Neural progenitor cell (in vitro differentiated cells): ENCODE results near the gene MEG3. TPM values are rescaled to one million over a fixed set of nuclear protein-coding genes. Genes with fewer than 3 reads are reported as not detected.
A peak's percentile ranks its signal among the peaks of the same experiment; 100 is the strongest.

Source experiments
- DNase-seq: peaks from one replicate; pipeline ENCODE4 v3.0.0-alpha.2; 2016; ENCODE audit warnings: low spot score
- H2AFZ ChIP-seq: fragments of 200-600 bp; sonication (generic); replicated peaks from 2 replicates; pipeline ENCODE4 v1.6.1; 2016; ENCODE audit warnings: antibody characterized with exemption
- H3F3A ChIP-seq: fragments of 200-600 bp; sonication (generic); 2 replicates; pipeline ENCODE4 v1.6.1; 2016; ENCODE audit warnings: antibody characterized with exemption, low read depth
- H3K27ac ChIP-seq: fragments of 200-600 bp; sonication (generic); 2 replicates; pipeline ENCODE4 v1.5.1; 2016; ENCODE audit warnings: mild to moderate bottlenecking
- H3K27me3 ChIP-seq: fragments of 200-600 bp; sonication (generic); 2 replicates; pipeline ENCODE4 v1.6.1; 2016; ENCODE audit warnings: mild to moderate bottlenecking, moderate library complexity
- H3K36me3 ChIP-seq: fragments of 200-600 bp; sonication (generic); 2 replicates; pipeline ENCODE4 v1.5.1; 2016
- H3K4me1 ChIP-seq: fragments of 200-600 bp; sonication (generic); 2 replicates; pipeline ENCODE4 v1.6.1; 2016; ENCODE audit warnings: mixed run types
- H3K4me2 ChIP-seq: fragments of 200-600 bp; sonication (generic); 2 replicates; pipeline ENCODE4 v1.6.1; 2016
- H3K4me3 ChIP-seq: fragments of 200-600 bp; sonication (generic); 2 replicates; pipeline ENCODE4 v1.5.1; 2016
- H3K79me2 ChIP-seq: fragments of 200-600 bp; sonication (generic); 2 replicates; pipeline ENCODE4 v1.6.1; 2016; ENCODE audit warnings: low read depth
- H3K9ac ChIP-seq: fragments of 200-600 bp; sonication (generic); 2 replicates; pipeline ENCODE4 v1.6.1; 2016
- H3K9me3 ChIP-seq: fragments of 200-600 bp; sonication (generic); 2 replicates; pipeline ENCODE4 v1.5.1; 2016; ENCODE audit warnings: low read depth
- H4K20me1 ChIP-seq: fragments of 200-600 bp; sonication (generic); 2 replicates; pipeline ENCODE4 v1.6.1; 2016; ENCODE audit warnings: low read depth
- H3K27ac Mint-ChIP-seq: 3 replicates; pipeline ENCODE4 v1.8.0; 2021; ENCODE audit warnings: mixed read lengths
- H3K27me3 Mint-ChIP-seq: 2 replicates; pipeline ENCODE4 v1.8.0; 2022; ENCODE audit warnings: low read depth, mild to moderate bottlenecking, inconsistent platforms, moderate library complexity, mixed read lengths; ENCODE audit not compliant: insufficient read depth
- H3K36me3 Mint-ChIP-seq: 3 replicates; pipeline ENCODE4 v1.8.0; 2021; ENCODE audit warnings: mixed read lengths
- H3K4me1 Mint-ChIP-seq: 3 replicates; pipeline ENCODE4 v1.8.0; 2021; ENCODE audit warnings: mixed read lengths
- H3K4me3 Mint-ChIP-seq: 3 replicates; pipeline ENCODE4 v1.8.0; 2021; ENCODE audit warnings: mild to moderate bottlenecking, moderate library complexity, mixed read lengths
- H3K9me3 Mint-ChIP-seq: 3 replicates; pipeline ENCODE4 v1.8.0; 2020; ENCODE audit warnings: mixed read lengths
- CTCF ChIP-seq: fragments of 200-600 bp; sonication (generic); IDR thresholded peaks from 2 replicates; pipeline ENCODE4 v1.5.1; 2017; ENCODE audit warnings: antibody characterized with exemption, mild to moderate bottlenecking
- EZH2 ChIP-seq: fragments of 200-600 bp; sonication (generic); IDR thresholded peaks from 2 replicates; pipeline ENCODE4 v1.6.1; 2017; ENCODE audit warnings: antibody characterized with exemption, mild to moderate bottlenecking, moderate library complexity
- EZH2phosphoT487 ChIP-seq: fragments of 200-600 bp; sonication (generic); IDR thresholded peaks from 2 replicates; pipeline ENCODE4 v1.6.1; 2017; ENCODE audit warnings: antibody characterized with exemption
- total RNA-seq: library from RNA; depleted of rRNA; stranded (reverse); fragments of >200 nt; gene quantifications from 2 replicates; pipeline ENCODE4 v1.2.3, GENCODE V29; 2015; ENCODE audit warnings: low replicate concordance

Gene MEG3
- total RNA-seq, 1 donor from 2014 or later = 10.6 TPM

GRCh38 chr14:100856056-100856950 is 30.4 kb downstream of the MEG3 start:
- Histone ChIP-seq H3K79me2 (no peaks in the 10 kb centered on the region), H3K4me3 (no peak overlapping the region), H3K4me2 (no peak overlapping the region), H2AFZ (no peak overlapping the region), H3K4me1 (peaks cover 4% of the 10 kb centered on the region), H3K36me3 (no peaks in the 10 kb centered on the region), H3K9me3 (no peaks in the 10 kb centered on the region), H3K9ac (no peak overlapping the region), H3K27ac (no peak overlapping the region), H3F3A (no peaks in the 10 kb centered on the region), H3K27me3 (no peaks in the 10 kb centered on the region), H4K20me1 (no peaks in the 10 kb centered on the region)
- Mint-ChIP-seq H3K36me3 (no peaks in the 10 kb centered on the region), H3K27me3 (peaks cover 18% of the 10 kb centered on the region), H3K9me3 (peaks cover 3% of the 10 kb centered on the region), H3K27ac (peak overlapping the region; percentile 86), H3K4me1 (peaks cover 26% of the 10 kb centered on the region), H3K4me3 (no peak overlapping the region)
- no peak for TF ChIP-seq EZH2
- DNase-seq = no peak

- Histone ChIP-seq H3F3A (no peaks in the 10 kb centered on the region), H2AFZ (no peak overlapping the region), H3K9me3 (no peaks in the 10 kb centered on the region), H3K27ac (no peak overlapping the region), H3K27me3 (no peaks in the 10 kb centered on the region), H3K36me3 (no peaks in the 10 kb centered on the region), H3K4me2 (no peak overlapping the region), H3K4me3 (no peak overlapping the region), H4K20me1 (no peaks in the 10 kb centered on the region), H3K4me1 (peaks cover 4% of the 10 kb centered on the region), H3K79me2 (no peaks in the 10 kb centered on the region), H3K9ac (no peak overlapping the region)
- TF ChIP-seq EZH2phosphoT487 (no peak), EZH2 (no peak), CTCF (no peak)
- Mint-ChIP-seq H3K9me3 (peaks cover 2% of the 10 kb centered on the region), H3K36me3 (no peaks in the 10 kb centered on the region), H3K4me3 (no peak overlapping the region), H3K27ac (peak overlapping the region; percentile 66), H3K4me1 (peaks cover 23% of the 10 kb centered on the region), H3K27me3 (peaks cover 14% of the 10 kb centered on the region)
- DNase-seq = no peak
These were observed 31.5 kb downstream of the MEG3 start for GRCh38 chr14:100857233-100857922.

GRCh38 chr14:100857923-100858837 is 32.3 kb downstream of the MEG3 start:
- no peak for DNase-seq
- Histone ChIP-seq H3K27me3 (no peaks in the 10 kb centered on the region), H3K9ac (no peak overlapping the region), H3K27ac (no peak overlapping the region), H3K79me2 (no peaks in the 10 kb centered on the region), H2AFZ (no peak overlapping the region), H3K9me3 (no peaks in the 10 kb centered on the region), H4K20me1 (no peaks in the 10 kb centered on the region), H3K4me1 (peaks cover 4% of the 10 kb centered on the region), H3K36me3 (no peaks in the 10 kb centered on the region), H3F3A (no peaks in the 10 kb centered on the region), H3K4me2 (no peak overlapping the region), H3K4me3 (no peak overlapping the region)
- Mint-ChIP-seq H3K4me3 (no peak overlapping the region), H3K27ac (no peak overlapping the region), H3K4me1 (peaks cover 23% of the 10 kb centered on the region), H3K27me3 (peaks cover 14% of the 10 kb centered on the region), H3K9me3 (peaks cover 6% of the 10 kb centered on the region), H3K36me3 (no peaks in the 10 kb centered on the region)
- TF ChIP-seq CTCF = no peak
- TF ChIP-seq EZH2phosphoT487 = no peak
- TF ChIP-seq EZH2 = no peak
